GM23248 (cell line): ENCODE data around the gene HIPK2.

ENCODE experiments used
- EZH2 ChIP-seq: fragments of 200-600 bp; sonication (generic); IDR thresholded peaks from 2 replicates; pipeline ENCODE4 v1.6.1; 2018; ENCODE audit warnings: antibody characterized with exemption, mild to moderate bottlenecking; ENCODE audit not compliant: insufficient read depth, poor library complexity, severe bottlenecking
- EZH2phosphoT487 ChIP-seq: fragments of 200-600 bp; sonication (generic); IDR thresholded peaks from 2 replicates; pipeline ENCODE4 v1.6.1; 2018; ENCODE audit warnings: antibody characterized with exemption, moderate library complexity, mild to moderate bottlenecking, low read depth; ENCODE audit not compliant: insufficient read depth

DNA sequence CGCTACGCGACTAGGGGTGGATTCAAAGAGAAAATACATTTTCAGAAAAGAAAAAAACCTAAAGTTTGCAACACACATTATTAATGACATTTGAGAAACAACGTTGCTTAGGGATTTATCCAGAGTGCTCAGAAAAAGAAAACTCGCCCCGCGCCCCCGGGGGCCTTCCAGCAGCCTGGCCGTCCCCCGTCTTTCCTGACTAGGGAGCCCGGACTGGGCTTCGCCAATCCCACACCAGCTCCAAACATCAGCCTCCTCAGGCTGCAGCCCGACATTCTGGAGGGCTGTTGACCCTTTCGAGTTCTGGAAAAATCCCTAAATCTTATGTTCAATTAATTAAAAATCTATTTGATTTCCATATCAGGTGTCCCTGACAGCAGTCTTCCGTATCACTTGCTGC lies 205.7 kb downstream of the HIPK2 start:
- no peak for TF ChIP-seq EZH2phosphoT487
- TF ChIP-seq EZH2 = no peak
